GM19397 (cell line): ENCODE measurements around the gene LRCH1.

ENCODE experiments used
- ATAC-seq: cut with Tn5 transposase; IDR thresholded peaks from one replicate; pipeline ENCODE4 v1.9.1; 2021; ENCODE audit warnings: mild to moderate bottlenecking, moderate library complexity; ENCODE audit not compliant: unreplicated experiment

Gene LRCH1

GRCh38 chr13:46632176-46632575 is 79.2 kb downstream of the LRCH1 start:
- ATAC-seq: no peak

GRCh38 chr13:46633416-46633815 is 80.4 kb downstream of the LRCH1 start:
- no peak for ATAC-seq

- ATAC-seq: no peak
These were observed 83.5 kb downstream of the LRCH1 start for GRCh38 chr13:46636451-46636850.

GRCh38 chr13:46637213-46637612 is 84.2 kb downstream of the LRCH1 start:
- ATAC-seq: no peak

- ATAC-seq: no peak
These were observed 85.3 kb downstream of the LRCH1 start for GRCh38 chr13:46638262-46638661.

GRCh38 chr13:46639033-46639981 is 86.3 kb downstream of the LRCH1 start:
- peak; percentile 86 for ATAC-seq

GRCh38 chr13:46640843-46641242 is 87.9 kb downstream of the LRCH1 start:
- no peak for ATAC-seq

- ATAC-seq: no peak
These were observed 88.5 kb downstream of the LRCH1 start for GRCh38 chr13:46641274-46642081.

- ATAC-seq: no peak
These were observed 89.3 kb downstream of the LRCH1 start for GRCh38 chr13:46642254-46642653.

- ATAC-seq: no peak
These were observed 90.3 kb downstream of the LRCH1 start for GRCh38 chr13:46643165-46643777.

GRCh38 chr13:46644816-46645215 is 91.8 kb downstream of the LRCH1 start:
- no peak for ATAC-seq

- ATAC-seq: no peak
These were observed 94.6 kb downstream of the LRCH1 start for GRCh38 chr13:46647512-46648065.

- ATAC-seq: peak; percentile 90
These were observed 95.2 kb downstream of the LRCH1 start for GRCh38 chr13:46648166-46648607.

GRCh38 chr13:46649816-46650215 is 96.8 kb downstream of the LRCH1 start:
- ATAC-seq: no peak

- ATAC-seq: no peak
These were observed 102.0 kb downstream of the LRCH1 start for GRCh38 chr13:46654951-46655350.

GRCh38 chr13:46655377-46656180 is 102.6 kb downstream of the LRCH1 start:
- ATAC-seq: no peak

GRCh38 chr13:46656786-46657185 is 103.8 kb downstream of the LRCH1 start:
- peak; percentile 52 for ATAC-seq

GRCh38 chr13:46659413-46660065 is 106.6 kb downstream of the LRCH1 start:
- ATAC-seq: no peak

GRCh38 chr13:46660416-46660815 is 107.4 kb downstream of the LRCH1 start:
- no peak for ATAC-seq

GRCh38 chr13:46660857-46661256 is 107.9 kb downstream of the LRCH1 start:
- ATAC-seq: no peak
